HK-2 (cell line): ENCODE measurements around the gene CFP.
"Not testable (repeated sequence)": the region's sequence is repeated elsewhere in the genome, so short reads cannot be mapped to it uniquely, and the experiment has no call there.

Source experiments
- DNase-seq: peaks from one replicate; pipeline ENCODE4 v3.0.0-alpha.2; 2018; ENCODE audit not compliant: unreplicated experiment

Gene CFP

DNA sequence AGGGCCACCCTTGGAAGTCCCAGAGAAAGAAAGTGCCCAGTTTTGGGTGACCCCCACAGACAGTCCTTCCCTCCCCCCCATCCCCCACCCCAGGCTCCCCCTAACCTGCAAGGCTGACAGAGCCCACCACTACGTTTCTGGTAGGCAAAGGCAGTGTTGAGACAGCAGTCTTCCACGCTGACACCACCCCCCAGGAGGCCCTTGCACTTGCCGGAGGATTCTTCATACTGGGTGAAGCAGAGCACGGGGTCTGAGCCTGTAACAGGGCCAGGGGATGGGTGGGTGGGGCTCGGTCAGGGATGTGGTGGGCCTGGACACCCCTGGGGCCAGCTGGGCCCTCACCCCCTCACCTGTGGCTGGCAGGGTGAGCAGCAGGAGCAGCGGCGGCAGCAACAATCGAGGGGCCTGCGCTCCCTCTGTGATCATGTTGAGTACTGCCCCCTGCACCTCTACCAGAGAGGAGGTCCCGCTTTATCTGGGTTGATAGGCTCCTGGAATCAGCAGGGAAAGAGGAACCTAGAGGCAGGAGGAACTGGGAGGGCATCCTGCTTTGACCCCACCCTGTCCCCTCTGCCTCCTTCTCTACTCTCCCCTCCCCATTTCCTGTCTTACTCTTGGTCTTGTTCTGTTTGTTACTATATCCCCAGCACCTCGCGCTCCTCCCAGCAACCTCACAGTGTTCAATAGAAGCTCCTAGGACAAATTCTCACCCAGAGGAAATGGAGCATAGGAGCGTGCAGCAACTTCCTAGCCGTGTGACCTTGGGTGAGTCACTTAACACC, at the start of gene CFP:
TSS of gene CFP (minus strand) at position 512 of the 782 bp plus-strand sequence. CDS start at position 426, 86 bp downstream.
- DNase-seq: no peak

DNA sequence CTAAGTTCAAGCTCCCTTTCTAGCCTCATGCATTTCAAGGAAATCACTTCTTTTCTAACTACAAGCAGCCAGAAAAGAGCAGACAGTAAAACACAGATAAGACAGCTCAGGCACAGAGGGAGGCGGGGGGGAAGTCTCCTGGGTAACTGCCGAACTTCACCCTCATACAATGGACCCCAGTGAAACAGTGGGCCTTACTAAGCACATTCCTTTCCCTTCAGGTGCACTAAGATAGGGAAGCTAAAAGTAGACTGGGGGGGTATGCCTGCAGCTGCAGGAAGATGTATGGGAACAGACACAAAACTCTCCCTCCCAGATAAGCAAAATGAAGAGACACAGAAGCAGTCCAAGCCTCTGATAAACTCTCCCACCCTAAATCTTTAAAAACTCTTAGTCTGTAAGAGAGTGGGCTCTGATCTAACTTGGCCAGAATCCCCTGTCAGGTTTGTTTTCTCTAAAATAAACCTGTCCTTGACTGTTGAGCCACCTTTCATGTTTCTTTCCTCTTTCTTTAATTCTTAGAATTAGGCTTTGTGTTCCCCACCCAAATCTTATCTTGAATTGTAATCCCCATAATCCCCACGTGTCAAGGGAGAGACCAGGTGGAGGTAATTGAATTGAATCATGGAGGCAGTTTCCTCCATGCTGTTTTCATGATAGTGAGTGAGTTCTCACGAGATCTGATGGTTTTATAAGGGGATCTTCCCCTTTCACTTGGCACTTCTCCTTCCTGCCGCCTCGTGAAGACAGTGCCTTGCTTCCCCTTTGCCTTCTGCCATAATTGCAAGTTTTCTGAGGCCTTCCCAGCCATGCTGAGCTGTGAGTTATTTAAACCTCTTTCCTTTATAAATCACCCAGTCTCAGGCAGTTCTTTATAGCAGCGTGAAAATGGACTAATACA, 46.5 kb upstream of the CFP start:
- not testable (repeated sequence) for DNase-seq

GRCh38 chrX:47674776-47675175, 45.0 kb upstream of the CFP start:
- no peak for DNase-seq

DNA sequence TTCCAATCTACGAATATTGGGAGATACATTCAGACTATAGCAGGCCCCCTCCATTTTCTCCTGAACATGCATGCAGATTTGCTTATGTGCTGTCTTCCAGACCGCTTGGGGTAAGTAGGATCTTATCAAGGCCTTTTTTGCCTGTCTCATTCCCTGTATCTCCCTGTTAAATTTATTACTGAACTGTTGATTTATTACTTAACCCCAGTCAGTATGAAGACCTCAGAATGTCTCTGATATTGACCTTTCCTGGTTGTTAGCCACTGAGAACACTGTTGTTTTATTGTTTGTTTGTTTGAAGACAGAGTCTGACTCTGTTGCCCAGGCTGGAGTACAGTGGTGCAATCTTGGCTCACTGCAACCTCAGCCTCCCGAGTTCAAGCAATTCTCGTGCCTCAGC, 36.1 kb upstream of the CFP start:
- DNase-seq: not testable (repeated sequence)

DNA sequence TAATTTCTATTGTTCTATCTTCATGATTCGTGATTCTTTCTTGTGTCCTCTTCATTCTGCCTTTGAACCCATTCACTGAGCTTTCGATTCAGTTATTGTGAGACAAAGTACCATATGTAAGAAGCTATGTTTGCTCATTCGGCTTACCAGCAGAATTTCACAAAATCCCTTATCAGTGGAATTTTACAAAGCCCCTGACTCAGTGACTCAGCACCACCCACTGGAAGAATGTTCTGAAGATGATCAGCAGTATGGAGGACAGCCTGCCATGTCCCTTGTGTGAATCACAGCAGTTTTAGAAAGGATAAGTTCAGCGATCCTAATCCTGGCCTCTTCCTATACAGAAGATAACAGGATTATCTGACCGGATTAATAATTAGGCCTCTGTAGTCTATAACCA, 35.0 kb upstream of the CFP start:
- DNase-seq: no peak

DNA sequence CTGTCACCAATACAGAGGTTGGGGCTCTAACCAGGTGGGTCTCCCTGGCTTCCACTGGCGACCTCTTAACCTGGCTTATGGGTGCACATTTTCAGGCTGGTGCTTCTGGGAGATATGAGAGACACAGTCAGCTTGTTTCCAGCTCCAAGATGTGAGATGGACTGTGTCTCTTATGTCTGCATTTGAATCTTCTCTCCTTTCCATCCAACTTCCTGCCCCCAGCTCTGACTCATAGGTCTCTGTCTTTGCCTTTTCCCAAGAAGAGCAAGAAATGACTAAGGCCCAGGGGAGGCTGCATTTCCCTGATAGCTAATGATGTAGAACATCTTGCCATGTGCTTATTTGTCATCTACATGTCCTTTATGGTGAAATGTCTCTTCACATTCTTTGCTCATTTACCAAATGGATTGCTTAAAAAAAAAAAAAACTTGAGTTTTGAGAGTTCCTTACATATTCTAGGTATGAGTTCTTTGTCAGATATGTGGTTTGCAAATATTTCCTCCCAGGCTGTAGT, 32.5 kb upstream of the CFP start:
- peak; percentile 61 for DNase-seq

DNA sequence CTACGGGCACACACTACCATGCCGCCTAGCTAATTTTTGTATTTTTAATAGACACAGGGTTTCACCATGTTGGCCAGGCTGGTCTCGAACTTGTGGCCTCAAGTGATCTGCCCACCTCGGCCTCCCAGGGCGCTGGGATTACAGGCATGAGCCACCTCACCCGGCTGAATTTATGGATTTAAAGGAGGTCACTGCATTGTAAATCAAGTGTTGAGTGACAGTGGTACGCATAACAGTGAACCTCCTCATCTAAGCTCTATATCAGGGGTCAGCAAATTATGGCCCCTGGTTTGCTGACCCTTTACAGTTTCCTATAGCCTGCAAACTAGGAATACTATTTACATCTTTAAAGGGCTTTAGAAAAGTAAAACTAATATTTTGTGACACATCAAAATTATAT, 31.8 kb upstream of the CFP start:
- no peak for DNase-seq

DNA sequence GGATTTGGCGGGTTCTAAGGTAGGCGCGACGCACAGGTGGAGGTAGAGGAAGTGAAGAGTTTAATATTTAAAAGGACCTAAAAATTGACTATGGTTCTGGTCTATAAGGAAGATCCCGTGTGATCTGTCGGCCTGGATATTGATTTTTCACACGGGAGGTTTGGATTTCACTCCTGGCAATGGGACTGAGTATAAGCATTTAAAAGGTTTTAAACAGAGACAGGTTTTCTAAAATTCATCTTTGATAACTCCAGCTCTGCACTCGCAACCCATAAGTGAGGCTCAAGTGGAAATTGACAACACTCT, 29.6 kb upstream of the CFP start:
- no peak for DNase-seq

DNA sequence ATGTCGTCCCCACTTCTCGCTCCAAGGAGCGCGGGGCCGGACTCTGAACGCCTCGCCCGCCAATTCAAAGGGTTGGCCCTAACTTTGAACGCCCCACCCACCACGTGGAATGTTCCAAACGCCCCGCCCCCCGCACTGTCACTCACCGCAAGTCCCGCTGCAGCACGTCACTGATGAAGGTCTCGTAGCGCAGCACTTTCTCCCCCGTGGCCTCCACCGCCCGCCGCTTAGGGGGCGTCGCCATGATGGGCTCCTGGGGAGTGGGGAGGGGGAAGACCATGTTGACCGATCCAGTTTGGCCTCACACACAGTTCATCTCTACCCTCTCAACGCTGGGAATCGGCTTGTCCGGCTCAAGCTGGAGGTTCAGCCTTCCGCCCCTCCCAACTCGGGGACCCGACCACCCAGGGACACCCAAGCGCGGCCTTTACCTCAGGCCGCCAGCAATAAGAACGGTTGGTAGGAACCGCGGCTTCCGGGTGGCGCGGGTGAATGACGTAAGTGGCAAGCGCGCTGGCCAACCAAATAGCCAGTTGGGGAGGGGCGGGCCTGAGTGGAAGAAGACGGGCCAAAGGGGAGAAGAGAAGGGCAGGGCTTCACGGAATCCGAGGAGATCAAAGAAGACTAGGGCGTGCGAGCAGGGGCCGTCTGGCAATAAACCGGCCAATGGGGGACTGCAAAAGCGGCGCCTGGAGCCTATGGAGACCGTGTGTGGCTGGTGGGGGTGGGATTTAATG, 29.1 kb upstream of the CFP start, which contains the start of gene UXT:
TSS of gene UXT (minus strand) at position 497 of the 737 bp plus-strand sequence. CDS start at position 244, 253 bp downstream.
- peak; percentile 97 for DNase-seq

GRCh38 chrX:47658301-47658683, 28.6 kb upstream of the CFP start:
- no peak for DNase-seq

DNA sequence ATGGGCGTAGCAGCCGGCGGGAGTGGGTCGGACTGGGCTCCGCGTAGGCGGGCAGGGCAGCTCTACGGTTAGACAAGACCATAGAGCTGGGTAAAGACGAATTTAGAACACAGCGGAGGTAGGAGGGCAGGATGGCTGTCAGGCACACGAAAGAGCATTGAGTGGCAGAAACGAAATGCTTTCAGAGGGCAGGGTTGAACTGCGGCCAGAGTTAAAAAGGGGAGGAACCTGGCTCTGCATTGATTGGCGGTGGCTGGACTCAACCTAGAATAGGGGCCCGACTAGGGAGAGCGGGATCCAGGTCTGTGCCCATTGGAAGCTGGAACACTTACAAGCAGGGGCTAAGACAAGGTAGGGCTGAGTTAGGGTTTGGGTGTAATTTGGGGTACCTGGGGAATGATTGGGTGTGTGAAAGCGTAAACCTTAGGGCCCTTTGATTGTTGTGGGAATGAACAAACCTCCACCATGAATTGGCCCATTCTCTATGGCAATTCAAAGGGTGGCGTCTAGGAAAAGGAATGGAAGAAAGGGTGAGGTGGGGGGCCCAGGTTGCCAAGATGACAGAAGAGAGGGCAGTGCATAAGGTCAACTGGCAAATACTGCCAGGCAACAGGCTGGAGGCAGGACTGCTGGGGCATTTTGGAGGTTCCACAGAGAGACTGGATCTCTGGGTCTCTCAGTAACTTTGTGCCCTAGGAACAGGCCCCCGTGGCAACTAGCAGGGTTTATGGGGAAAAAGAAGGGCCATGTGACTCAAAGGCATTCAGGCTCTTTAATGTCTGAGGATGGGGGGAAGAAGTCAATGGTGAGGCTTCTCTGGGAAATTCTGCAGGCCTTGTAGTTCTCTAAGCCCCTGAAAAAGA, 21.5 kb upstream of the CFP start:
- no peak for DNase-seq

- DNase-seq: peak; percentile 97
Observed at GRCh38 chrX:47650164-47651042, 20.7 kb upstream of the CFP start, which contains the start of gene ELK1. ELK1 (minus strand) TSS chrX:47650563; CDS start chrX:47641441, 9,122 bp downstream.

DNA sequence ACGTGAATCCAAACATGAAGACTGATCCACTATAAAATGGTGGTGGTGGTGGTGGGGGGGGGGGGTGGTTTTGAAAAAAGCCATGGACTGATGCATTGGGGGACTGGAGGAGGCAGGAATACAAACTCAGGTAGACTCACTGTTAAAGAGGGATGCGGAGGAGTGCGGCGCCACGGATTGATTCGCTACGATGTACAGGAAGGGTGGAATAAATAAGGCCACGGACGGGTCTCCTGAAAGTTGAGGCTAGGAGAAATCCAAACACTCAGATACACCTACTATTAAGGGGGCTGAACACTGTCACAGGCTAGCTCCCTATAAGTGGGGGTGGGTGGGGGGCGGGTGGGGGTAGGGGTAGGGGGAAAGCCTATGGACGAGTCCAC, 20.0 kb upstream of the CFP start:
- no peak for DNase-seq

- no peak for DNase-seq
Observed at GRCh38 chrX:47649271-47649670, 19.5 kb upstream of the CFP start.

GRCh38 chrX:47648376-47648775, 18.6 kb upstream of the CFP start:
- DNase-seq: no peak

GRCh38 chrX:47646636-47647035, 16.9 kb upstream of the CFP start:
- no peak for DNase-seq

DNA sequence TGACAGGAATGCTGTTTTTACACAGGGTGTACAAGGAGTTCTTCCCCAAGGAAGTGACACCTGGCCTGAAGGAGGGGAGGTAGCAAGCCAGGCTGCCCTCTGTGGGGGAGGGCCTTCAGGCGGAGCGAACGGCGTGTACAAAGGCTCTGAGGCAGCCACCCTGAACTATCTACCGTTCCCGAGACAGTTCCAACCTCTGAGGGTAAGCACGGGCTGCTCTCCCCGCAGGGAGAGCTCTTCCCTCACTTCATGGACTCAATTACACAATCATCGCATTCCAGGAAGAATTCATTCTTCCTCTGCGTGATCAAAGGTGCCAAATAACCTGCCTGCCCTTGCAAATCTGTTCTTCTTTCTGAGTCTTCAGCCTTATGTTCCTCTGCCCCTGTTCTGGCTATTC, 15.8 kb upstream of the CFP start:
- no peak for DNase-seq

- DNase-seq: no peak
Observed at GRCh38 chrX:47644557-47645091, 14.9 kb upstream of the CFP start.

- no peak for DNase-seq
Observed at GRCh38 chrX:47643926-47644325, 14.2 kb upstream of the CFP start.

- DNase-seq: no peak
Observed at GRCh38 chrX:47638816-47639215, 9.1 kb upstream of the CFP start.
